ENCODE measurements around the gene MAPK4.

GRCh38 chr18:50721451-50722120, 161.7 kb downstream of the MAPK4 start:
- TF ChIP-seq, protein P1, sequence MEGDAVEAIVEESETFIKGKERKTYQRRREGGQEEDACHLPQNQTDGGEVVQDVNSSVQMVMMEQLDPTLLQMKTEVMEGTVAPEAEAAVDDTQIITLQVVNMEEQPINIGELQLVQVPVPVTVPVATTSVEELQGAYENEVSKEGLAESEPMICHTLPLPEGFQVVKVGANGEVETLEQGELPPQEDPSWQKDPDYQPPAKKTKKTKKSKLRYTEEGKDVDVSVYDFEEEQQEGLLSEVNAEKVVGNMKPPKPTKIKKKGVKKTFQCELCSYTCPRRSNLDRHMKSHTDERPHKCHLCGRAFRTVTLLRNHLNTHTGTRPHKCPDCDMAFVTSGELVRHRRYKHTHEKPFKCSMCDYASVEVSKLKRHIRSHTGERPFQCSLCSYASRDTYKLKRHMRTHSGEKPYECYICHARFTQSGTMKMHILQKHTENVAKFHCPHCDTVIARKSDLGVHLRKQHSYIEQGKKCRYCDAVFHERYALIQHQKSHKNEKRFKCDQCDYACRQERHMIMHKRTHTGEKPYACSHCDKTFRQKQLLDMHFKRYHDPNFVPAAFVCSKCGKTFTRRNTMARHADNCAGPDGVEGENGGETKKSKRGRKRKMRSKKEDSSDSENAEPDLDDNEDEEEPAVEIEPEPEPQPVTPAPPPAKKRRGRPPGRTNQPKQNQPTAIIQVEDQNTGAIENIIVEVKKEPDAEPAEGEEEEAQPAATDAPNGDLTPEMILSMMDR (IDR thresholded peaks at IDR 0.05) = no peak
- TF ChIP-seq POLR2A (IDR thresholded peaks at IDR 0.05) = no peak

All from testis (tissue), 2 donors.